ENCODE data around the gene CSNK2A2.
A peak's percentile ranks its signal among the peaks of the same experiment; 100 is the strongest.

CSNK2A2 gene

GRCh38 chr16:58197314-58198012 is 443 bp downstream of the CSNK2A2 start:
- Histone ChIP-seq H2BK120ac (ENCODE audit: low read depth, low read length) (peak overlapping the region; percentile 24), H3K9me3 (ENCODE audit: control insufficient read depth, low read length) (no peaks in the 10 kb centered on the region), H3K4ac (ENCODE audit: low read depth in 1 of 2, low read length in 2 of 2) (peak overlapping the region; percentile 42 to 63), H3K79me1 (replicated peaks; ENCODE audit: low read length, poor library complexity, severe bottlenecking) (peaks cover 7% of the 10 kb centered on the region), H3K36me3 (ENCODE audit: control insufficient read depth in 1 of 2, insufficient read depth in 2 of 2, low read depth in 1 of 2, low read length in 2 of 2) (peaks cover 3 to 35% of the 10 kb centered on the region in 2 experiments), H3K27me3 (ENCODE audit: control insufficient read depth in 1 of 2, insufficient read depth in 1 of 2, low read length in 2 of 2) (peaks cover 10 to 27% of the 10 kb centered on the region in 2 experiments), H4K8ac (ENCODE audit: low read length) (peak overlapping the region; percentile 31), H3K4me1 (ENCODE audit: control insufficient read depth, insufficient read depth, low read depth, low read length) (peaks cover 11% of the 10 kb centered on the region), H2AFZ (ENCODE audit: low read depth, low read length) (peak overlapping the region; percentile 70), H2BK5ac (ENCODE audit: low read depth, low read length, poor library complexity, severe bottlenecking) (no peak overlapping the region), H4K91ac (ENCODE audit: low read length) (peak overlapping the region; percentile 19), H3K18ac (ENCODE audit: low read depth in 1 of 2, low read length in 2 of 2) (no peak overlapping the region), H3K4me3 (ENCODE audit: insufficient read depth in 1 of 2, low read depth in 1 of 2, low read length in 2 of 2) (peak overlapping the region; percentile 69 to 94), H2AK5ac (ENCODE audit: low read length, severe bottlenecking) (no peak overlapping the region), H3K4me2 (ENCODE audit: low read length, poor library complexity, severe bottlenecking) (peak overlapping the region; percentile 95), H3K23ac (ENCODE audit: low read length in 2 of 2) (peak overlapping the region; percentile 7 to 92), H2BK15ac (ENCODE audit: low read depth, poor library complexity, severe bottlenecking) (peak overlapping the region; percentile 26), H3K9ac (ENCODE audit: low read length) (peak overlapping the region; percentile 94), H2BK12ac (ENCODE audit: low read length in 2 of 2) (no peak overlapping the region), H3K14ac (ENCODE audit: low read length in 2 of 2) (no peak overlapping the region), H3K27ac (ENCODE audit: low read length, poor library complexity, severe bottlenecking) (no peak overlapping the region)
- WGBS = 0% methylated on average over 16 of the region's 97 CpGs
- DNase-seq = peak; percentile 8

GRCh38 chr16:58196898-58197313 is 1.0 kb downstream of the CSNK2A2 start:
- no peak overlapping the region for H2AFZ ChIP-seq (ENCODE audit: low read depth, low read length)
- no peak overlapping the region for H2BK5ac ChIP-seq (ENCODE audit: low read depth, low read length, poor library complexity, severe bottlenecking)
- H3K79me1 ChIP-seq (replicated peaks; ENCODE audit: low read length, poor library complexity, severe bottlenecking) = peaks cover 9% of the 10 kb centered on the region
- peaks cover 3 to 41% of the 10 kb centered on the region in 2 experiments for H3K36me3 ChIP-seq (ENCODE audit: control insufficient read depth in 1 of 2, insufficient read depth in 2 of 2, low read depth in 1 of 2, low read length in 2 of 2)
- H3K4me3 ChIP-seq (ENCODE audit: insufficient read depth in 1 of 2, low read depth in 1 of 2, low read length in 2 of 2) = peak overlapping the region; percentile 69 to 94
- H3K18ac ChIP-seq (ENCODE audit: low read depth in 1 of 2, low read length in 2 of 2) = no peak overlapping the region
- peaks cover 11% of the 10 kb centered on the region for H3K4me1 ChIP-seq (ENCODE audit: control insufficient read depth, insufficient read depth, low read depth, low read length)
- H3K9me3 ChIP-seq (ENCODE audit: control insufficient read depth, low read length) = no peaks in the 10 kb centered on the region
- no peak overlapping the region for H3K27ac ChIP-seq (ENCODE audit: low read length, poor library complexity, severe bottlenecking)
- WGBS = 28% methylated on average over 11 of the region's 11 CpGs
- H4K91ac ChIP-seq (ENCODE audit: low read length) = no peak overlapping the region
- H2BK120ac ChIP-seq (ENCODE audit: low read depth, low read length) = no peak overlapping the region
- no peak overlapping the region for H2AK5ac ChIP-seq (ENCODE audit: low read length, severe bottlenecking)
- peak overlapping the region in 1 of 2 experiments; percentile 4 for H3K4ac ChIP-seq (ENCODE audit: low read depth in 1 of 2, low read length in 2 of 2)
- no peak overlapping the region for H3K14ac ChIP-seq (ENCODE audit: low read length in 2 of 2)
- peak overlapping the region; percentile 95 for H3K4me2 ChIP-seq (ENCODE audit: low read length, poor library complexity, severe bottlenecking)
- DNase-seq = peak; percentile 22
- H2BK15ac ChIP-seq (ENCODE audit: low read depth, poor library complexity, severe bottlenecking) = peak overlapping the region; percentile 26
- H3K9ac ChIP-seq (ENCODE audit: low read length) = peak overlapping the region; percentile 94
- no peak overlapping the region for H2BK12ac ChIP-seq (ENCODE audit: low read length in 2 of 2)
- H3K27me3 ChIP-seq (ENCODE audit: control insufficient read depth in 1 of 2, insufficient read depth in 1 of 2, low read length in 2 of 2) = peaks cover 10 to 27% of the 10 kb centered on the region in 2 experiments
- H3K23ac ChIP-seq (ENCODE audit: low read length in 2 of 2) = peak overlapping the region in 1 of 2 experiments; percentile 41
- peak overlapping the region; percentile 47 for H4K8ac ChIP-seq (ENCODE audit: low read length)

- no peak overlapping the region for H3K9ac ChIP-seq (ENCODE audit: low read length)
- no peak overlapping the region for H2BK15ac ChIP-seq (ENCODE audit: low read depth, poor library complexity, severe bottlenecking)
- H4K91ac ChIP-seq (ENCODE audit: low read length) = no peak overlapping the region
- no peak for DNase-seq
- H3K23ac ChIP-seq (ENCODE audit: low read length in 2 of 2) = no peak overlapping the region
- no peak overlapping the region for H3K14ac ChIP-seq (ENCODE audit: low read length in 2 of 2)
- H3K4me3 ChIP-seq (ENCODE audit: insufficient read depth in 1 of 2, low read depth in 1 of 2, low read length in 2 of 2) = no peak overlapping the region
- H3K18ac ChIP-seq (ENCODE audit: low read depth in 1 of 2, low read length in 2 of 2) = no peak overlapping the region
- no peak overlapping the region for H2BK120ac ChIP-seq (ENCODE audit: low read depth, low read length)
- H3K4ac ChIP-seq (ENCODE audit: low read depth in 1 of 2, low read length in 2 of 2) = no peak overlapping the region
- no peak overlapping the region for H2BK12ac ChIP-seq (ENCODE audit: low read length in 2 of 2)
- no peak overlapping the region for H3K27ac ChIP-seq (ENCODE audit: low read length, poor library complexity, severe bottlenecking)
- peaks cover 11% of the 10 kb centered on the region for H3K4me1 ChIP-seq (ENCODE audit: control insufficient read depth, insufficient read depth, low read depth, low read length)
- no peak overlapping the region for H2AFZ ChIP-seq (ENCODE audit: low read depth, low read length)
- no peak overlapping the region for H2BK5ac ChIP-seq (ENCODE audit: low read depth, low read length, poor library complexity, severe bottlenecking)
- no peak overlapping the region for H3K4me2 ChIP-seq (ENCODE audit: low read length, poor library complexity, severe bottlenecking)
- H4K8ac ChIP-seq (ENCODE audit: low read length) = no peak overlapping the region
- H3K36me3 ChIP-seq (ENCODE audit: control insufficient read depth in 1 of 2, insufficient read depth in 2 of 2, low read depth in 1 of 2, low read length in 2 of 2) = peaks cover 3 to 50% of the 10 kb centered on the region in 2 experiments
- H3K27me3 ChIP-seq (ENCODE audit: control insufficient read depth in 1 of 2, insufficient read depth in 1 of 2, low read length in 2 of 2) = peaks cover 6 to 20% of the 10 kb centered on the region in 2 experiments
- H3K79me1 ChIP-seq (replicated peaks; ENCODE audit: low read length, poor library complexity, severe bottlenecking) = peaks cover 10% of the 10 kb centered on the region
- 100% methylated on average over 2 of the region's 3 CpGs for WGBS
- H2AK5ac ChIP-seq (ENCODE audit: low read length, severe bottlenecking) = no peak overlapping the region
- no peaks in the 10 kb centered on the region for H3K9me3 ChIP-seq (ENCODE audit: control insufficient read depth, low read length)
These were observed 2.1 kb downstream of the CSNK2A2 start for GRCh38 chr16:58195771-58196170.

DNA sequence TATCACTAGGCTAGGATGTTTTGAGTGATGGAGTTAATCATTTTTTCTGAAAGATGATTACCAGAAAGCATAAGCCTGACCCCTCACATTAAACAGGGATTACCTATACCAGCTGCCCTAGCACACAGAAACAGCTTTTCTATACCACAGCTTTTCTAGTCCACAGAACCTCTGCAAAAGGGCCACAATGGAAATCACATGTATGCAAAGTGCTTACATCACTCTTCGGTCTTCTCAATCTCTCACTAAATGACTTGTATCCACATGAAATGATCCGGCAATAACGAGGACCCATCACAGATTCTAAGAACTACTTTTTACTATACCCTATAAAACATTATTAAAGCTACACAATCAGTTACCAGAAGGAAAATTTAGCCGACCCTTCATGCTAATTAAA is 2.6 kb downstream of the CSNK2A2 start:
- peaks cover 6 to 17% of the 10 kb centered on the region in 2 experiments for H3K27me3 ChIP-seq (ENCODE audit: control insufficient read depth in 1 of 2, insufficient read depth in 1 of 2, low read length in 2 of 2)
- no peak overlapping the region for H2BK15ac ChIP-seq (ENCODE audit: low read depth, poor library complexity, severe bottlenecking)
- H3K9ac ChIP-seq (ENCODE audit: low read length) = peak overlapping the region; percentile 6
- 77% methylated on average over 4 of the region's 4 CpGs for WGBS
- H2AFZ ChIP-seq (ENCODE audit: low read depth, low read length) = no peak overlapping the region
- no peak overlapping the region for H3K18ac ChIP-seq (ENCODE audit: low read depth in 1 of 2, low read length in 2 of 2)
- no peak overlapping the region for H2BK5ac ChIP-seq (ENCODE audit: low read depth, low read length, poor library complexity, severe bottlenecking)
- H3K36me3 ChIP-seq (ENCODE audit: control insufficient read depth in 1 of 2, insufficient read depth in 2 of 2, low read depth in 1 of 2, low read length in 2 of 2) = peaks cover 3 to 54% of the 10 kb centered on the region in 2 experiments
- no peak overlapping the region for H2BK120ac ChIP-seq (ENCODE audit: low read depth, low read length)
- peaks cover 10% of the 10 kb centered on the region for H3K79me1 ChIP-seq (replicated peaks; ENCODE audit: low read length, poor library complexity, severe bottlenecking)
- no peak overlapping the region for H3K14ac ChIP-seq (ENCODE audit: low read length in 2 of 2)
- no peak overlapping the region for H4K91ac ChIP-seq (ENCODE audit: low read length)
- no peak overlapping the region for H2BK12ac ChIP-seq (ENCODE audit: low read length in 2 of 2)
- peaks cover 11% of the 10 kb centered on the region for H3K4me1 ChIP-seq (ENCODE audit: control insufficient read depth, insufficient read depth, low read depth, low read length)
- no peak overlapping the region for H3K4me3 ChIP-seq (ENCODE audit: insufficient read depth in 1 of 2, low read depth in 1 of 2, low read length in 2 of 2)
- no peak overlapping the region for H3K4me2 ChIP-seq (ENCODE audit: low read length, poor library complexity, severe bottlenecking)
- no peak overlapping the region for H3K4ac ChIP-seq (ENCODE audit: low read depth in 1 of 2, low read length in 2 of 2)
- no peaks in the 10 kb centered on the region for H3K9me3 ChIP-seq (ENCODE audit: control insufficient read depth, low read length)
- H3K27ac ChIP-seq (ENCODE audit: low read length, poor library complexity, severe bottlenecking) = no peak overlapping the region
- H3K23ac ChIP-seq (ENCODE audit: low read length in 2 of 2) = no peak overlapping the region
- no peak overlapping the region for H4K8ac ChIP-seq (ENCODE audit: low read length)
- H2AK5ac ChIP-seq (ENCODE audit: low read length, severe bottlenecking) = no peak overlapping the region
- DNase-seq = no peak
